HG02571 (cell line): Measurements from ENCODE around the gene DNAH1.
"Not testable (repeated sequence)": the region's sequence is repeated elsewhere in the genome, so short reads cannot be mapped to it uniquely, and the experiment has no call there.

Experiments
- ATAC-seq: cut with Tn5 transposase; IDR thresholded peaks from one replicate; pipeline ENCODE4 v1.9.1; 2021; ENCODE audit warnings: mild to moderate bottlenecking, moderate library complexity; ENCODE audit not compliant: unreplicated experiment

DNAH1 gene

GRCh38 chr3:52331906-52332305, 15.8 kb downstream of the DNAH1 start:
- ATAC-seq = no peak

GRCh38 chr3:52333869-52334557, 17.9 kb downstream of the DNAH1 start:
- ATAC-seq = no peak

DNA sequence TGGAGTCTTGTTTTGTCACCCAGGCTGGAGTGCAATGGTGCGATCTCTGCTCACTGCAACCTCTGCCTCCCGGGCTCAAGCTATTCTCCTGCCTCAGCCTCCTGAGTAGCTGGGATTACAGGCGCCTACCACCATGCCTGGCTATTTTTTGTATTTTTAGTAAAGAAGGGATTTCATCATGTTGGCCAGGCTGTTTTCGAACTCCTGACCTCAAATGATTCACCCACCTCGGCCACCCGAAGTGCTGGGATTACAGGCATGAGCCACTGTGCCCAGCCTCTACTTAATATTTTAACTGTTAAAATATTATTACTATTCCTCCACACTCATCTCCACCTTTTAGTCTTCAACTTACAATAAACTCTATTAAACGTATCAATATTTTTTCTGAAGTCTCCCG, 22.0 kb downstream of the DNAH1 start:
- not testable (repeated sequence) for ATAC-seq

- no peak for ATAC-seq
These were observed 23.5 kb downstream of the DNAH1 start for GRCh38 chr3:52339612-52340011.

DNA sequence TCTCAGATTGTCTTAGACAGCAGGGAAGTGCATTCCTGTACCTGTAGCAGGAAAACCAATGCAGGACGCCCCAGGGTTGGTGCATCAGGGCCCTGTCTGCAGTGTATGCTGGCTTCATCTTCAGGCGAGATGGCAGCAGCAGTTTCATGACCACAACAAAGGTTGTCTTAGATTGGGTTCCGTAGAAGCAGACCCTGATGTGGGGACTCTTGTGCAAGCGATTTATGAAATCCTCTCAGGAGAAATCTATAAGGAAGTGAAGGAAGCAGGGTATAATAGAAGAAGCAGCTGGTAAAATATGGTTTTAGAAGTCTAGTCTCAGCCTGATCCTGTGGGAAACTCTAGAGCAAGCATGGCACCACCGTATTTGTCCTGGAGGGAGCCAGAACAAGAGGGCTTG, 25.0 kb downstream of the DNAH1 start:
- no peak for ATAC-seq

DNA sequence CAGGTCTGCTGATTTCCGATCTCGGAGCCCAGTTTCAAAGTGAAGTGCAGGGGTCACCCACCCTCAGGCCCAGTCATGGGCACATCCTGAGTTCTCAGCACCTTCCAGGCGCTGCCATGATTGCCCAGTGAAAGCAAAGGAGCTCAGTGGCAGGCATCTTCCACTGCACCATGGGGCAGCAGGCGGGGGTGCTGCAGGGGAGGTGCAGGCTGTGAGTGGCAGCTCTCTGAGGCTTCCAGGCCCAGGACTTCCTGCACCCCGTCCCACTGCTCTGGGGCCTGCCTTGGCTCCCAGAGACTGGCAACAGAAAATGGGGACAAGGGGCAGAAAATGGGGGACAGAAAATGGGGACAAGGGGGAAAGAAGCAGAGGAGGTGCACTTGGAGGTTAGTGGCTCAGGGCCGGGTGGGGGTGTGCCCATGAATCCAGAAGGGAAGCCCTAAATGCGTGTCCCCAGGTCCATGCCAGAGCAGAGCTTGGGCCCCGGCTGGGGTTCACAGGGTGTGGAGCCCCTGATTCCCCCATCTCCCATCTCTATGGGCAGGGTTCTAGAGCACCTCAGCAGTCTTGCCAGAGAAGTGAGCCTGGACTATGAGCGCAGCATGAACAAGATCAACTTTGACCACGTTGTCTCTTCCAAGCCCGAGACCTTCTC, 28.0 kb downstream of the DNAH1 start:
- no peak for ATAC-seq

GRCh38 chr3:52345521-52346109, 29.5 kb downstream of the DNAH1 start:
- ATAC-seq = no peak

- ATAC-seq = no peak
These were observed 30.8 kb downstream of the DNAH1 start for GRCh38 chr3:52346623-52347530.

DNA sequence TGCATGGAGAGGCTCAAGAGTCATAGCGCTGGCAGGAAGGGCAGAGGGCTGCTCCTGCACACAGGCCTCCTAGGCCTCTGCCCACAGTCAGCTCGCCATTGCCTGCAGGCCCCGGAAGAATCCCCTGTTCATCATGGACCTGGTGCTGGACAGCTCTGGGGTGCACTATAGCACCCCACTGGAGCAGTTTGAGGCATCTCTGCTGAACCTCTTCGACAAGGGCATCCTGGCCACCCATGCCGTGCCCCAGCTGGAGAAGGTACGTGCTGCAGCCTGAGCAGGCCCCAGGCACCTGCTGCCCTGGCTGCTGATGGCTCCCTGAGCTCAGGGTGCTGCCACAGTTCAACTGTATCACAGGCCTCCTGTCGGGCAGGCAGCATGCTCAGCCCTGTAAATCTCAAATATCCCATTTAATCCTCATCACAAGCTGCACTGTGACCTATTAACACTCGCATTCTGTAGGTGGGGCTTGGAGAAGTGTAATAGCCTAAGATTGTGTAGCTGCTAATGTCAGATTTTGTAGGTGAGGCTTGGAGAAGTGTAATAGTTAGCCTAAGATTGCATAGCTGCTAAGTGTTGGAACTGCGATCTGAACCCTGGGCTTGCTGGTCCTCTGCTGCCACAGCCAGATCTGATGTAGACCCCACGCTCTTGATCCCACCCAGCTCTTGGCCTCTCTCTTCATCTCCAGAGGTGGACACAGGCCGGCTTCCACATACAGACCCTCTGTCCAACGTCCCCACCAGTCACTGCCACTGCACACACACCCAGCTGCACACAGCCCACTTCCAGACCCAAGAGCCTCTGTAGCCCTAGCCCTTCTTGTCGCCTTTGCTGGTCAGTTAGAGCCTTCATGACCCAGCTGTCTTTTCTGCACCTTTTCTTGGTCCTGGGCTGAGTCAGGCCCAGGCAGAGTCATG, 31.9 kb downstream of the DNAH1 start:
- no peak for ATAC-seq

- ATAC-seq = no peak
These were observed 33.0 kb downstream of the DNAH1 start for GRCh38 chr3:52349131-52349530.

DNA sequence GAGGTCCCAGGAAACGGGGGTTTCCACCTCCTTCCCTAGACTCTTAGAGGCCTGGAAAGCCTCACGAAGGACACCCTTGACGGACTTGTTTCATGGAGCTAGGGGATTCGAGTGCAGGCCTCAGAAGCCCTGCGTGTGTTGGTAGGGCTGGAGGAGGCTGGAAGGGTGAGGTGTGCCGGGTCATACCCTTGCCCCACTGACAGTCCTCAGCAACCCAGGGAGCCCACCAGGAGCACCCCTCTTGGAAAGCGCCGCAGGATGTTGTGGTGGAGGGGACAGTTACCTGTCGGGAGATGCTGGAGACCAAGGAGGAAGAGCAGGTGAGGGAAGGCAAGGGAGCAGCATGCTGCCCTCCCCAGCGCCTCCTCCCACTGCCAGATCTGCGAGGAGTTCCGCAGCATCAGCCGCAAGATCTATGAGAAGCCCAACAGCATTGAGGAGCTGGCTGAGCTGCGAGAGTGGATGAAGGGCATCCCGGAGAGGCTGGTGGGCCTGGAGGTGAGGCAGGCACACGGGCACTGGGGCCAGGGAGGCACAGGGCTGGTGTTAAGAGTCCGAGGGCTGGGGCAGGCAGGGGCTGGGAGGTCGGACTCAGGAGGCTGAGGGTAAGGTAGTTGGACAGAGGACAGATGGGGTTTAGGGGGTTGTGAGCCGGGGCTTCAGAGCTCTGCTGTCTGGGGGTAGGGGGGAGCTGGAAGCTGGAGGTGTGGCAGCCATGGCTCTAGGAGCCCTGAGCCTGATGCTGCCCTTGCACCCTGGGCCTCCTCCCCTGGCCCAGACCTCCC, 33.7 kb downstream of the DNAH1 start:
- no peak for ATAC-seq

GRCh38 chr3:52350416-52350815, 34.3 kb downstream of the DNAH1 start:
- no peak for ATAC-seq

GRCh38 chr3:52350981-52351761, 35.1 kb downstream of the DNAH1 start:
- no peak for ATAC-seq

- ATAC-seq = no peak
These were observed 35.7 kb downstream of the DNAH1 start for GRCh38 chr3:52351762-52352368.

DNA sequence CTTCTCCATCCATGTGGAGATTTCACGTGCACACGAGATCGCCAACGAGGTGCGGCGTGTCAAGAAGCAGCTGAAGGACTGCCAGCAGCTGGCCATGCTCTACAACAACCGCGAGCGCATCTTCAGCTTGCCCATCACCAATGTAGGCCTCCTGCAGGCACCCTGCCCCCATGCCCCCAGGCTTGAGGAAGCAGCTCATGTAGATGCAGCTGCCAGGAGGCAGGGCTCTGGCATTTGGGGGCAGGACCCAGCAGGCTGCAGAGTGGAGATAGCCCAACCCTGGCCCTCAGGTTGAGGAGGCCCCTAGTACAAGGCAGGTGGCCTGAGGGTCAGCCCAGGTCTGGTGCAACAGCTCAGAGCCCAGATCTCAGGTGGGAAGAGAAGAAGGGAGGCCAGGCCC, 36.4 kb downstream of the DNAH1 start:
- no peak for ATAC-seq

DNA sequence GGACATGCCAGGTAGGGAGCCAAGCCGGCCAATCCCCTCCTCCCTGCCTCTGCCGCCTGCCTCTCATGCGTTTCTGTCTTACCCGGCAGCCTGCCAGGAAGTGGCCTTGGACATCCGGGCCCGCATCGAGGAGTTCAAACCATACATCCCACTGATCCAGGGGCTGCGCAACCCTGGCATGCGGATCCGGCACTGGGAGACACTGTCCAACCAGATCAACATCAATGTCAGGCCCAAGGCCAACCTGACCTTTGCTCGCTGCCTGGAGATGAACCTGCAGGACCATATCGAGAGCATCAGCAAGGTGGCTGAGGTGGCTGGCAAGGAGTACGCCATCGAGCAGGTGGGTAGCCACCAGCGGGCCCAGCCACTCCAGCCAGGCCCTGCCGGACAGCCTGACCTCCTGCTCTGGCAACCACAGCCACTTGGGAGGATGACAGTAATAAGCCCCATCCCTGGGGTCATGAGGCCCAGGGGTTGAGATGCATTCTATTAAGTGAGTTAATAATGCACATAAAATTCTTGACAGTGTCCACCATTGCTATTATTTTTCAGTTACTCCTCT, 37.3 kb downstream of the DNAH1 start:
- ATAC-seq = no peak

DNA sequence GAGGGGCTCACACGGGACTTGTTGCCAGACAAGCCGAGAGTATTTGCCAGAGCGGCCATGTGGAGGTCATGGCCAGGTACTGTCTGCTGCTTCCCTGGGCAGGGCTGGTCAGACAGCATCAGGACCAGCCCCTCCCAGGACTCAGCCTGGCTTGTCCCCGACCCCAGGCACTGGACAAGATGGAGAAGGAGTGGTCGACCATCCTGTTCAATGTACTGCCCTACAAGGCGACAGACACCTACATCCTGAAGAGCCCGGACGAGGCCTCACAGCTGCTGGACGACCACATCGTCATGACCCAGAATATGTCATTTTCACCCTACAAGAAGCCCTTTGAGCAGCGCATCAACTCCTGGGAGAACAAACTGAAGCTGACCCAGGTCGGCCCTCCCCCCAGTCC, 38.6 kb downstream of the DNAH1 start:
- ATAC-seq = no peak

DNA sequence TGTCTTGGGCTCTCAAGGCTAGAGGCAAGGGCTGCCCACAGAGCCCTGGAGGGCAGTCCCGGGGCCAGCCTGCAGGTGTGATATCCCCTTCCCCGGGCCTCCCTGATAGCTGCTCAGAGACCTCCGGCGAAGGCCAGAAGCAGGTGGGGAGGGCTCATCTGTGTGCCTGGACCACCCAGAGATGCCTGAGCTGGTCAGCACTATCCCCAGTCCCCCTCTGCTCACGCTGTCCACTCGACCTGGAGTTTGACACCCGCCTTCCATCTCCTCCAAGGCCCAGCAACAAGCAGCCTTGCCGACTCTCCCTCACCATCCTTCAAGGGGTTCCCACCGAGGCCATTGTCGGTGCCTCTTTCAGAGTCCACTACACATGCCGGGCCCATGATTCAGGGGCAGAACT, 39.4 kb downstream of the DNAH1 start:
- no peak for ATAC-seq
